ENCODE measurements around the gene GPX5. TPM values are rescaled to one million over a fixed set of nuclear protein-coding genes. Genes with fewer than 3 reads are reported as not detected.

The GPX5 gene
- total and polyA plus RNA-seq, 10 of the 15 experiments (the other 5 are each of a cell fraction or from before 2014, with no cell fraction given) = not detected

GRCh38 chr6:28553384-28553985, 27.8 kb downstream of the GPX5 start (continued):
- TF ChIP-seq NR2F1 (conservative IDR thresholded peaks at IDR 0.05) (no peak), PBX3 (IDR thresholded peaks at IDR 0.05; ENCODE audit: insufficient replicate concordance, low read depth, low read length) (no peak), HDAC2 (IDR thresholded peaks at IDR 0.05) (no peak), RB1 (IDR thresholded peaks at IDR 0.05; ENCODE audit: borderline replicate concordance) (no peak)

DNA sequence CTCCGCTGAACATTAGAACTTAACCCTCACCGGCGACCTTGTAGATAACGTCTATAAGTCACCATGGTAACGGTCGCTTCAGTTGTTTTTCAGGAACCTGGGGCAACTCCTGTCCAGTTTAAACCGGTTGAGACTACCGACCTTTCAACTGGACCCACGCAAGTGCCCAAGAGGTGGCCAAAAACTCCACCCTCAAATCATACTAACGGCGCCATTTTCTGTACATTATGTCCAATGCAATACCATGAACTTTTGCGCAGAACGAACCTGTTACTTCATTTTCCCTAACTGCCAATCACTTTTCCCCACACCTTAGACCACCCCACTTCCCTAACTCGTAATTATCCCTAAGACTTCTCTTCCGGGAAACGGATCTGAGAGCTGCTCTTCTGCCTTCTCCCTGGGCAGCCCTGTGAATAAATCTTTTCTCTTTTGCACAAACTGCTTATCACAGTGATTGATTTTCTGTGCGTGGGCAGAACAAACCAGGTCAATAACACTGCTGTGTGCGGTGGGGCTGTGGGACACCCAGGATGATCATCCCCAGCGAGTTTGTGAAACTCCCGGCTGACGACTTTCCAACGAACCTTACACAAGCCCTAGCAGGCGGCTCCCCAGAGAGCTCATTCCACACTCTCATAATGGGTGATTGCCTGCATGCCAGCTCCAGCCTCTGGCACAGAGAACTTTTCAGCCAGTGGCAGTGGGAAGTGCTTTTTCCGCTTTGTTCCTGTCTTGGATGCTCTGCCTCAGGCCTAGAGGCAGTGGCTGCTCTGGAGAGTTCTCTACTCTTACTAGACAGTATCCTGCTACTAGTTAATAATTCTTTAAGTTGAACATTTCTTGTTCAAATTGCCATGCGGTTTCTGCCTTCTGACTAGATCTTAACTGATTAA, 28.6 kb downstream of the GPX5 start:
- in situ Hi-C loops (cut with MboI) (no loop called here), intact Hi-C loops (cut with micrococcal nuclease; ENCODE audit: unreplicated experiment) (no loop called here)
- Histone ChIP-seq H3K36me3 (ENCODE audit: control insufficient read depth in 2 of 2, insufficient read depth in 2 of 2, low read length in 1 of 2) (no peaks in the 10 kb centered on the region), H4K20me1 (ENCODE audit: control insufficient read depth, insufficient read depth) (no peaks in the 10 kb centered on the region), H3K27me3 (replicated peaks in 1 of 2; ENCODE audit: control insufficient read depth in 2 of 2, insufficient read depth in 2 of 2, low read length in 1 of 2) (peaks cover 0 to 2% of the 10 kb centered on the region in 2 experiments; a peak in 2 of 4 replicates), H3K4me3 (no peak overlapping the region), H3K4me1 (ENCODE audit: control insufficient read depth, insufficient read depth, low read length) (no peaks in the 10 kb centered on the region), H3K27ac (ENCODE audit: control insufficient read depth, insufficient read depth) (no peak overlapping the region), H2AFZ (ENCODE audit: control insufficient read depth, low read depth, low read length) (no peak overlapping the region), H3K9ac (ENCODE audit: control insufficient read depth, insufficient read depth, low read length) (no peak overlapping the region), H3K79me2 (ENCODE audit: control insufficient read depth, insufficient read depth, low read length) (no peaks in the 10 kb centered on the region), H3K9me3 (replicated peaks; ENCODE audit: control insufficient read depth, insufficient read depth, low read length) (no peaks in the 10 kb centered on the region), H3K4me2 (ENCODE audit: control insufficient read depth, insufficient read depth) (no peak overlapping the region)
- ATAC-seq (no peak), DNase-seq (ENCODE audit: low read depth, low spot score) (no peak), FAIRE-seq (no peak)
- ChIA-PET RAD21 (ENCODE audit: unreplicated experiment) (no interaction called here), CTCF (no interaction called here), POLR2A (no interaction called here), SMC1A (ENCODE audit: uncharacterized antibody, unreplicated experiment) (interaction anchor here (1.4 to 1.5 kb wide), 2 partner anchors 9 to 31 kb away, joined by 3 to 4 read pairs; no protein-coding TSS in a partner anchor)
- no TSS peak for BruUV-seq (replicated peaks)
- WGBS (ENCODE audit: insufficient coverage, insufficient replicate concordance, low lambda C conversion rate, missing lambda C conversion rate) = 30% methylated on average over 25 of the region's 25 CpGs
- no peak for TF ChIP-seq HCFC1 (IDR thresholded peaks at IDR 0.05; ENCODE audit: low read length)
- TF ChIP-seq BMI1 (IDR thresholded peaks at IDR 0.05; ENCODE audit: borderline replicate concordance) = no peak
- no peak for TF ChIP-seq POLR2A (IDR thresholded peaks at IDR 0.05; ENCODE audit: low read depth, low read length)
- TF ChIP-seq ZNF622 (IDR thresholded peaks at IDR 0.05) = no peak
- TF ChIP-seq CTCF (IDR thresholded peaks at IDR 0.05 in 2 of 3, conservative IDR thresholded peaks at IDR 0.05 in 1 of 3; ENCODE audit: control insufficient read depth in 2 of 3, extremely low read depth in 1 of 3, insufficient read depth in 1 of 3, low read depth in 3 of 3, low read length in 3 of 3) = no peak
- TF ChIP-seq CREM (IDR thresholded peaks at IDR 0.05; ENCODE audit: low read depth) = no peak
- TF ChIP-seq MTA2 (IDR thresholded peaks at IDR 0.05; ENCODE audit: low read depth) = no peak
- no peak for TF ChIP-seq IKZF1 (conservative IDR thresholded peaks at IDR 0.05)
- TF ChIP-seq ZNF384 (IDR thresholded peaks at IDR 0.05; ENCODE audit: borderline replicate concordance, low read depth, low read length) = no peak
- no peak for TF ChIP-seq CEBPB (IDR thresholded peaks at IDR 0.05; ENCODE audit: borderline replicate concordance in 1 of 2, low read depth in 2 of 2, low read length in 2 of 2)
- TF ChIP-seq TBL1XR1 (IDR thresholded peaks at IDR 0.05; ENCODE audit: low read depth, low read length) = no peak
- TF ChIP-seq, protein P1, sequence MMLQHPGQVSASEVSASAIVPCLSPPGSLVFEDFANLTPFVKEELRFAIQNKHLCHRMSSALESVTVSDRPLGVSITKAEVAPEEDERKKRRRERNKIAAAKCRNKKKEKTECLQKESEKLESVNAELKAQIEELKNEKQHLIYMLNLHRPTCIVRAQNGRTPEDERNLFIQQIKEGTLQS (IDR thresholded peaks at IDR 0.05; ENCODE audit: borderline replicate concordance, extremely low read depth, low read depth, low read length) = no peak
- no peak for TF ChIP-seq MXI1 (IDR thresholded peaks at IDR 0.05; ENCODE audit: low read depth, low read length)
- no peak for TF ChIP-seq SMARCA5 (IDR thresholded peaks at IDR 0.05)
- no peak for TF ChIP-seq DPF2 (IDR thresholded peaks at IDR 0.05)
- no peak for TF ChIP-seq EZH2 (IDR thresholded peaks at IDR 0.05; ENCODE audit: borderline replicate concordance, control insufficient read depth, low read depth, low read length)
- TF ChIP-seq TARDBP (IDR thresholded peaks at IDR 0.05; ENCODE audit: borderline replicate concordance) = no peak
